ENCODE measurements around the gene MRM2. TPM values are rescaled to one million over a fixed set of nuclear protein-coding genes. Genes with fewer than 3 reads are reported as not detected.
A peak's percentile ranks its signal among the peaks of the same experiment; 100 is the strongest.

Gene MRM2
- total RNA-seq, 4 donors from 2014 or later: 16.0 to 21.9 (median 17.8) TPM

DNA sequence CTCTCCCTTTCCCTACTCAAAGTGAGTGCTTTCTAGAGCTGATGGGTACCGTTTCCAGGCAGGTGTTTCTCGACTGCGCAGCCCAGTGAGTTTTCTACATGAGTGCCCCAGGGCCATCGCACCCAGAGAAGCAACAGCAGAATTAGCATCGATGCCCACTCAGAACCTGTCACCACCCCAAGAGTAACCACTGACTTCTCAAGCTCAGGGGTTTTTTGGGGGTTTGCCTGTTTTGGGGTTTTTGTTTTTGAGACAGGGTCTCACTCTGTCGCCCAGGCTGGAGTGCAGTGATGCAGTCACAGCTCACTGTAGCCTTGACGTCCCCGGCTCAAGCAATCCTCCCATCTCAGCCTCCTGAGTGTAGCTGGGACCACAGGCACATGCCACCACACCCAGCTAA, 46.5 kb upstream of the MRM2 start:
- H3K4me3 ChIP-seq: no peak overlapping the region
- WGBS, 2 donors (ENCODE audit: low coverage in 1 of 2): 60 to 91% methylated on average over 1 to 5 of the region's 8 CpGs

DNA sequence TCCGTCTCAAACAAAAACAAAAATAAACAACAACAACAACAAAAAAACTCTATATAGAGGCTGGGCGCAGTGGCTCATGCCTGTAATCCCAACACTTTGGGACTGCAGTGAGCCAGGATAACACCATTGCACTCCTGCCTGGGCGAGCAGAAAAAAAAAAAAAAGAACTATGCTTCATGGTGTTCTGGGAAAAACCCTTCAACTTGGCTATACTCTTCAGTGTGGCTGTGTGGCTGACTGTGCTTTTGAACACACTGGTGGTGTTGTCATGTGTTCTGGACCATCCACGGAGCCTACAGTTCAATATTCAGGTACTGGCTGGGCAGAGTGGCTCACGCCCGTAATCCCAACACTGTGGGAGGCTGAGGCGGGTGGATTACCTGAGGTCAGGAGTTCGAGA, 45.7 kb upstream of the MRM2 start:
- TF ChIP-seq POLR2AphosphoS5 (IDR thresholded peaks at IDR 0.05) (no peak), EP300 (IDR thresholded peaks at IDR 0.05) (no peak), POLR2A (IDR thresholded peaks at IDR 0.05) (no peak), CTCF (IDR thresholded peaks at IDR 0.05) (no peak)
- WGBS, 2 donors (ENCODE audit: low coverage in 1 of 2): 79 to 100% methylated on average over 2 to 5 of the region's 8 CpGs

More for the DNA sequence above, 46.5 kb upstream of the MRM2 start:
- no peak for ATAC-seq
- Histone ChIP-seq H3K27ac (no peak overlapping the region), H3K9me3 (no peaks in the 10 kb centered on the region), H3K4me1 (no peaks in the 10 kb centered on the region), H3K27me3 (no peaks in the 10 kb centered on the region), H3K36me3 (no peaks in the 10 kb centered on the region)
- TF ChIP-seq CTCF (IDR thresholded peaks at IDR 0.05) (no peak), POLR2A (IDR thresholded peaks at IDR 0.05) (no peak), EP300 (IDR thresholded peaks at IDR 0.05) (no peak), POLR2AphosphoS5 (IDR thresholded peaks at IDR 0.05) (no peak)

GRCh38 chr7:2283074-2283473, 41.1 kb upstream of the MRM2 start:
- Histone ChIP-seq H3K27ac (no peak overlapping the region), H3K4me1 (peaks cover 0 to 15% (median 0%) of the 10 kb centered on the region in 3 donors), H3K27me3 (no peaks in the 10 kb centered on the region), H3K9me3 (no peaks in the 10 kb centered on the region), H3K36me3 (no peaks in the 10 kb centered on the region), H3K4me3 (no peak overlapping the region)
- TF ChIP-seq POLR2A (IDR thresholded peaks at IDR 0.05): no peak
- TF ChIP-seq POLR2AphosphoS5 (IDR thresholded peaks at IDR 0.05): no peak
- TF ChIP-seq CTCF (IDR thresholded peaks at IDR 0.05): no peak
- no peak for TF ChIP-seq EP300 (IDR thresholded peaks at IDR 0.05)
- WGBS, 2 donors (ENCODE audit: low coverage in 1 of 2): 94 to 97% methylated on average over 3 to 7 of the region's 20 CpGs
- ATAC-seq: no peak

More for the DNA sequence above, 45.7 kb upstream of the MRM2 start:
- H3K36me3 ChIP-seq: no peaks in the 10 kb centered on the region
- H3K9me3 ChIP-seq: no peaks in the 10 kb centered on the region
- H3K4me1 ChIP-seq: no peaks in the 10 kb centered on the region
- H3K4me3 ChIP-seq: no peak overlapping the region
- no peak overlapping the region for H3K27ac ChIP-seq
- ATAC-seq: no peak
- H3K27me3 ChIP-seq: no peaks in the 10 kb centered on the region

DNA sequence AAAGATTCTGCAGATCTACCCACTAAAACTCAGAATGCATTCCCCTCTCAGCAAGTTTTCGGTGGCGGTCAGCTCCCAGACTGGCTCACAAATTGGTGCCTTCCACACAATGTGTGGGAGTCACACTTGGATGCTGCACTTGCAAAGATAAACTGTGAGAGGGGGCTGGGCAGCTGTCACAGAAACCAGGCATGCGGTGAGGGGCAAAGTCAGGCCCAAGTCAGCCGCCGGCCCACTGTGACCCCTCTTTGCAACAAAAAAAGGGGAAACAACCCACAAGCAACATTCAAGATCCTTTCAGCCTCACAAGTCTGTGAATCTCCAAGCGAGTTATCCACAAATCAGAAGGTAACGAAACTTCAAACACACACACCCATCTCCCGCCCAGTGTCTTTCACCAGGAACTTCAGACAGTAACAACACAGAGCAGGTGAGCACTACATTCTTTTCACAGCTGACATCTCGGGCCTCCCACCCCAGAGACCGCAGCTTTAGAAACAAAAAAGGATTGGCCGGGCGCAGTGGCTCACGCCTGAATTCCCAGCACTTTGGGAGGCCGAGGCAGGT, 40.3 kb upstream of the MRM2 start:
- no peak overlapping the region for H3K4me3 ChIP-seq
- H3K27ac ChIP-seq: peak overlapping the region in 2 of 4 donors; percentile 11 to 52
- no peaks in the 10 kb centered on the region for H3K27me3 ChIP-seq
- H3K9me3 ChIP-seq: no peaks in the 10 kb centered on the region
- ATAC-seq: no peak
- H3K36me3 ChIP-seq: peaks cover 0 to 6% of the 10 kb centered on the region in 2 donors
- TF ChIP-seq CTCF (IDR thresholded peaks at IDR 0.05) (no peak), POLR2A (IDR thresholded peaks at IDR 0.05) (no peak), POLR2AphosphoS5 (IDR thresholded peaks at IDR 0.05) (no peak), EP300 (IDR thresholded peaks at IDR 0.05) (no peak)
- peaks cover 0 to 15% (median 0%) of the 10 kb centered on the region in 3 donors for H3K4me1 ChIP-seq
- 37 to 45% methylated on average over 2 to 8 of the region's 14 CpGs for WGBS, 2 donors (ENCODE audit: low coverage in 1 of 2)

GRCh38 chr7:2281541-2281940, 39.5 kb upstream of the MRM2 start:
- WGBS, 2 donors (ENCODE audit: low coverage in 1 of 2): 31% methylated on average over 9 of the region's 9 CpGs; no CpG with 5 or more reads in 1 of the 2 donors
- Histone ChIP-seq H3K27me3 (no peaks in the 10 kb centered on the region), H3K9me3 (no peaks in the 10 kb centered on the region), H3K27ac (peak overlapping the region in 2 of 4 donors; percentile 11 to 52), H3K36me3 (peaks cover 0 to 13% of the 10 kb centered on the region in 2 donors), H3K4me3 (no peak overlapping the region), H3K4me1 (peaks cover 0 to 15% (median 0%) of the 10 kb centered on the region in 3 donors)
- no peak for ATAC-seq
- no peak for TF ChIP-seq POLR2AphosphoS5 (IDR thresholded peaks at IDR 0.05)
- no peak for TF ChIP-seq EP300 (IDR thresholded peaks at IDR 0.05)
- TF ChIP-seq CTCF (IDR thresholded peaks at IDR 0.05): no peak
- TF ChIP-seq POLR2A (IDR thresholded peaks at IDR 0.05): no peak

All from gastroesophageal sphincter (tissue), 4 donors.